Superior temporal gyrus (tissue), 1 donor: ENCODE data around the gene TSPAN18.

Experiments used
- DNase-seq: peaks from one replicate; pipeline ENCODE4 v3.0.0-alpha.2; 2016; ENCODE audit errors: extremely low spot score

TSPAN18 gene

GRCh38 chr11:44823006-44823405 is 96.2 kb downstream of the TSPAN18 start:
- no peak for DNase-seq

DNA sequence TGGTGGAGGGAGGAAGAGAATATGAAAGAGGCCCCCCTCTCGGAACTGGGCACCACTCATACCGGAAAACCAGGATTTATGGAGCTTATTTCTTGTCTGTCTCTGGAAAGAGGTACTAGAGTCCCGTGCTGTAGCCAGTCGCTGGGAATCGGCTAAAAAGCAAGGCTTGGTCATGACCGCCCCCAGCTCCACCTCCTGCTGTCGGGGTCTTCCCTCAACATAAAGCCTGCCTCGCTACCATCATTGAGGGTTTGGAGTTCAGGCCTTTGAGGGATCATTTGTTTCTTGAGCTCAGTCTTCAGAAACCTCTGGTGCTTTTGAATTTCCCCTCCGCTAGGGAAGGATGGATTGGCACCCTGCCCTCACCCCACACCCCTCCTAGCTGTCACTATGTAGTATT is 97.1 kb downstream of the TSPAN18 start:
- no peak for DNase-seq

DNA sequence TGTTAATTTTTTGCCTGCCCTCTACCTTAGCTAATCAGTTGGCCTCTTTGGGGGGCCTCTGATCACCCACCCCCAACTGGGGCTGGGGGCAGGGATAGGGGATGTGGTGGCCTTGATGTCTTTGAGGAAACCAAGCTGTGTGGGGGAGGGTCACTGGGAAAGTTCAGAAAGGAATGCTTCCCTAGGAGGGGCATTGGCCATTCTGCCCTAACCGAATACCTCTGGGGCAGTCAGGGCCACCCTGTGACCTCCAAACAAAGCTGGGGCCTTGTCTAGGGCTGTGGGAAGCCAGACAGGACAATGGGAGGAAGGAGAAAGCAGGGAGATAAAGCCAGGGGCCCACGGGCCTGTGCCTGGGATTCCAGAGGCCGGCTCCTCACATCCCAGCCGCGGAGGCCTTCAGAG is 97.5 kb downstream of the TSPAN18 start:
- DNase-seq: no peak

GRCh38 chr11:44825058-44825785 is 98.5 kb downstream of the TSPAN18 start:
- no peak for DNase-seq

GRCh38 chr11:44826922-44827643 is 100.3 kb downstream of the TSPAN18 start:
- no peak for DNase-seq

DNA sequence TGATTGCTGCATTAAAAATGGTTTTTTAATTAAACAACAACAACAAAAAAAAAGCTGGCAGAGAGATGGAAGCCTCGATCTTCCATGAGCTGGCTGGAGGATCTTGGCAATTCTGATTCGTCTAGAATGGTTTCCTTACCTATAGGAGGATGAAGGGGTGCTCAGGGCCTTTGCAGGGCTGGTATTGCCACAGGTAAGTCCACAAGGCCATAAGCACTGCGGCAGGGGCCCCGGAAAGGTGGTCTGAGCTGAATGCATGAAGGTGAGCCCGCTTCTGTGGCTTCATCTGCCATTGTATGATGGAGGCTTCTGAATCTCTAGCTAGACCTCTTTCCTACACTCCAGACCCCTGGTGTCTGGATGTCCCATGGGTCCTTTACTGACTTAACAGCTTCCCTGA is 101.5 kb downstream of the TSPAN18 start:
- no peak for DNase-seq

DNA sequence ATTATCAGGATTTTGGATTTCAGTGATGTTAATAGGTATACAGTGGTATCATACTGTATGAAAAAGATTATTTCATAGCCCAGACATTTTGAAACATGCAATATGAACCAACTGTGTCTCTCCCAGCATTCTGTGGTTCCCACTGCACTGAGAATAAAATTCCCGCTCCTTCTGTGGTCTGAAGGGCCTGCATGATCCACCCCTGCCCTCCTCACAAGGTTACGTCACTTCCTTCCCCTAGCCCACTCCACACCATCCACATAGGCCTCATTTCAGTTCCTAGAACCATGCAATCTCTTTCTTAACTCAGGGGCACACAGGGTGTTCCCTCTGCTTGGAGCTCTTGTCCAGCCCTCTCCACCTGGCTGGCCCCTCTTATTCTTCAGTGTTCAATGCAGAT is 103.1 kb downstream of the TSPAN18 start:
- DNase-seq: no peak

- no peak for DNase-seq
Observed at GRCh38 chr11:44831605-44832394, 105.0 kb downstream of the TSPAN18 start.

GRCh38 chr11:44832452-44832851 is 105.7 kb downstream of the TSPAN18 start:
- DNase-seq: no peak

DNA sequence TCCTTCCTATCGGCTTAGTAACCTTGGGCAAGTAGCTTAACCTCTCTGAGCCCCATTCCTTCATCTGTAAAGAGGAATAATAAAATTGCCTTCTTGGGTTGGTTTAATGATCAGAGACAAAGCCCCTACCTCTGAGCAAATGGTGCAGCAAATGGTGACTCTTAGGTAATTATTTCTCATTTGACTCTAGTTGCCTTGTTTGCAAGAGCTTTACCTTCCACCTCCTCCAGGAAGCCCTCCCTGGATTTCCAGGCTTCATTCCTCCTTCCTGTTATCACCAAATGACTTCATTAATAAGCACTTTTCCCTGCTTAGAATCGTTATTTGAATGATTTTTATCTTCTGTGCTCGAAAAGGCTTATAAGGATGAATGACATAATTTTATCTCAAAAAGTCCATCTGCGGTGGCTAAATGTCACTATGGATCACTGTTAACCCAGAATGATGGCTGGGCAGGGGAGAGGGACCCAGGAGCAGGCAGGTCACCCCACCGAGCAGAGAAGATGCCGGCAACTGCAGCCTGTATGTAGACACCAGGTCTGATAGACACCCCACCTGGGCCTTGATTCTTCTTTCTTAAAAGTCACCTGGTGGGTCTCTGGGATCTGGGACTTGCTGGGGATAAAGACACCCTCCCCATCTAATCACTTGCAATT is 106.6 kb downstream of the TSPAN18 start:
- no peak for DNase-seq

DNA sequence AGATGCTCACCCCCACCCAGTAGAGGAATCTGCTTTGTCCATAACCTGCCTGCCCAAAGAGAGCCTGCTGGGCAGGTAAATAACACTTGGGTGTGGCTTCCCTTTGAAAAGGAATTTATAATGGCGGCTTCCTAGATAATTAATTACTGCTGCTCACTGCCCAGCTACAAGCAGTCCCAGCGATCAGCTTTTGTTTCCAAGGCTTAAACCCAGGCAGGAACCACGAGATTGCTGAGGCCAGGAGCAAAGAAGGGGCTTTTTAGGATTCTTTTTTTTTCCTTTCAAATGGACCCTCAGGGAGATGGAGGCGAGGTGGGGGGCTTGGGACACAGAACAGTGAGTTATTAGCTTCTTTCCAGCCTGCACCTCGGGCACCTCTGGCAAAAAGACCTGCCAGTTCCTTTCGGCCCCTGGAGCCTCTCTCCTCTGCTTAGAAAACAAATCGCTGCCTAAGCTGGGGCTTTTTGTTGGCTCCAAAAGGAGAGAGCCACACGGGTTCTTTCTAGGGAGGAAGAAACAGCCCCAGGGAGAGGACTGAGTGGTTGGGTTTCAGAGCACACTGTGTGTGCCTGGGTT is 107.2 kb downstream of the TSPAN18 start:
- no peak for DNase-seq

GRCh38 chr11:44834846-44835245 is 108.1 kb downstream of the TSPAN18 start:
- DNase-seq: no peak

DNA sequence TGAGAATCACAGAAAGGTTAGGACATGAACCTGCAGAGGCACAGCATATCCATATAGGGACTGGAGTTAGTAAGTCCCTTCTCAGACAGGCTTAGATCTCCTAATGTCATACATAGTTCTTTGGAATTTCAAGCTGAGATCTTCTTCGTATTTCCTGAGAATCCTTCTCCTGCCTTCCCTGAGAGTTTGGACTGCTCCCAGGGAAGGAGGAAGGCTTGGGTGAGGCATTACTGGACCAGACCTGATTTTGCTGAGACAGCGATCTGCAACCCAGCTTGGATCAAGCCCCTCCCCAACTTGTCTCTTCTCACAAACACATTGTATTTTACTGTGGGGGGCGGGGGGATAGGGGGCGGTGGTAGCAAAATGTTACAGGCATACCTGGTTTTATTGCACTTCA is 108.5 kb downstream of the TSPAN18 start:
- DNase-seq: no peak

GRCh38 chr11:44835938-44836337 is 109.2 kb downstream of the TSPAN18 start:
- no peak for DNase-seq

GRCh38 chr11:44837661-44838060 is 110.9 kb downstream of the TSPAN18 start:
- no peak for DNase-seq

GRCh38 chr11:44839458-44840084 is 112.8 kb downstream of the TSPAN18 start:
- no peak for DNase-seq

- no peak for DNase-seq
Observed at GRCh38 chr11:44840085-44840478, 113.3 kb downstream of the TSPAN18 start.

DNA sequence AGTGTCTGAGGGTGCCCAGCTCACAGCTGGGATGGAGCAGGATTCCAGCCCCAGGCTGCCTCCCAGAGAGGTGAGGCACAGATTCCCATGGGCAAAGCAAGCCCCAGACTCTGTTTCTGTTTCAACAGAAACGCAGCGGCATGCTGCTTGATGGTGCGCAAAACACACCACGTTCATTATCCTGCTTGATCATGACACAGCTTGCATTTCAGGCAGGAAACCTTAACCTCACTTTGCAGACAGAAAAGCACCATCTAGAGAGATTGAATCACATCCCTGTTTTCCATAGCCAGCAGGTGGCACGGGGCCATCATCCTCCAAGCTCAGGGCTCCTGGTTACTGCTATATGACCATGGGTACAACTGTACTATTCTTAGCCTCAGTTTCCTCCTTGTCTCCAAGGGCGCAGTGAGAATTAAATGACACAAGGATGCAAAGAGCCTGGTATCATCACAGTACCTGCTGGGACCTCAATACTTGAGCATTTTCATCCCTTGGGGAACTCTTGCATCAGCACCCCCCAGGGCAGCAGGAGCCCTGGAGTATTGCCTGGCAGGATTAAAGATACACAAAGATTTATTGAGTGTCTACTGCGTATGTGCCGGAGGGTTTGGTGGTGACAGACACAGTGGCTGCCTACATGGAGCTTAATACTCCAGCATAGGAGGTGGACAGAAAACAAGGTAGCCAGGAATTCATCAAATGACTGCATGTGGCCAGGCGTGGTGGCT is 113.9 kb downstream of the TSPAN18 start:
- no peak for DNase-seq

DNA sequence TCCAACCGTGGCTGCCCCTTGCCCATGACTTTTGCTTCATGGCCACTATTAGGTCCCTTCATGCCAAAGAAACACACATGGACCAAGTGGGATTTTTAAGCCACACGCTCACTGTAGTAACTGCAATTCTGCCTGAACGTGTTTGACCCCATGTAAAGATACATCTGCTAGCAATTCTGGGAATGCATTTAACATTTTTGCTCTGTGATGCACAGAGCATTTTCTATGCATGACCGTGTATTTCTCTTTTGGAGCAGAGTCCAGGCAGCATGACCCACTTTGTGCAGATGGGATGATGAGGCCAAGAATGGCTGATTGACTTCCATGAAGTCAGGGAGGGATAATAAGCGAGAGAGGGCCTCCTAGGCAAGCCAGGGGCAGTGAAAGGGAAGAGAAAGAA is 115.5 kb downstream of the TSPAN18 start:
- no peak for DNase-seq

DNA sequence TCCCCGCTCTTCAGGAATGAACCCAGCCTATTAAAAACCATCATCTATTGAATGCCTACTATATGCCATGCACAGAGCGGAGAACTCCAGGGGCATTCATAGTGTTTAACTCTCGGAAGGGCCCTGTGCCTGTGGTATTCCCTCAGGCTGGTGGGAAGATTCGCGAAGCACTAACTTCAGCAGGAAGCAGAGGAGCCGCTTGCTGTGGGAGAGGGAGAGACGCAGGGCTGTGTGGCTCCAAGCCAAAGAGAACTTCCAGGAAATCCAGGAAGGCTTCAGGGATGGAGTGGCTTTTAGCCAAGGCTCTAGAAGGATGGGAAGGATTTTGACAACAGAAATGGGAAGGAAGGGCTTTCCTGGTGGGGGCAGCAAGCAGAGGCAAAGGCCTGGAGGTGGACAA is 120.1 kb downstream of the TSPAN18 start:
- DNase-seq: no peak

- DNase-seq: no peak
Observed at GRCh38 chr11:44847316-44847715, 120.6 kb downstream of the TSPAN18 start.
